Renal cortical epithelial cell (primary cell): ENCODE data around the gene NTHL1. TPM values are rescaled to one million over a fixed set of nuclear protein-coding genes. Genes with fewer than 3 reads are reported as not detected.

Source experiments
- DNase-seq: peaks from one replicate; pipeline ENCODE4 v3.0.0-alpha.2; 2011; ENCODE audit warnings: low read depth
- total RNA-seq: library from RNA; depleted of rRNA; stranded (reverse); fragments of >200 nt; gene quantifications from 2 replicates; pipeline ENCODE4 v1.2.3, GENCODE V29; 2014

Gene NTHL1
- 11.4 and 24.5 TPM in 2 replicates for total RNA-seq

GRCh38 chr16:2047330-2048115, at the start of gene NTHL1, which contains the start of gene TSC2:
TSS of gene NTHL1 (minus strand) at chr16:2047834. CDS start at chr16:2047823, 11 bp downstream.
TSS of gene TSC2 (plus strand) at chr16:2047985. CDS start at chr16:2048616, 631 bp downstream.
- DNase-seq, result peak; percentile 91

GRCh38 chr16:2096853-2097595, 49.4 kb upstream of the NTHL1 start:
- DNase-seq, result peak; percentile 70

- DNase-seq, result peak; percentile 84
Measured at GRCh38 chr16:2095918-2096582, 48.4 kb upstream of the NTHL1 start.

GRCh38 chr16:2095315-2095853, 47.8 kb upstream of the NTHL1 start:
- DNase-seq, result peak; percentile 42

- no peak for DNase-seq
Measured at GRCh38 chr16:2093793-2094192, 46.2 kb upstream of the NTHL1 start.

GRCh38 chr16:2092866-2093265, 45.2 kb upstream of the NTHL1 start:
- DNase-seq, result no peak

- DNase-seq, result no peak
Measured at GRCh38 chr16:2092256-2092620, 44.6 kb upstream of the NTHL1 start.

GRCh38 chr16:2091547-2092255, 44.1 kb upstream of the NTHL1 start:
- no peak for DNase-seq

- peak; percentile 44 for DNase-seq
Measured at GRCh38 chr16:2090777-2091546, 43.3 kb upstream of the NTHL1 start.

- no peak for DNase-seq
Measured at GRCh38 chr16:2090481-2090776, 42.8 kb upstream of the NTHL1 start.

GRCh38 chr16:2089706-2090480, 42.3 kb upstream of the NTHL1 start:
- no peak for DNase-seq

GRCh38 chr16:2088759-2089358, 41.2 kb upstream of the NTHL1 start:
- no peak for DNase-seq

- no peak for DNase-seq
Measured at GRCh38 chr16:2087748-2088631, 40.4 kb upstream of the NTHL1 start.

- DNase-seq, result no peak
Measured at GRCh38 chr16:2086812-2087747, 39.4 kb upstream of the NTHL1 start.

GRCh38 chr16:2086106-2086742, 38.6 kb upstream of the NTHL1 start:
- DNase-seq, result no peak

GRCh38 chr16:2085669-2086068, 38.0 kb upstream of the NTHL1 start:
- DNase-seq, result no peak
